ENCODE results near the gene GRM5.
"Not testable (repeated sequence)": the region's sequence is repeated elsewhere in the genome, so short reads cannot be mapped to it uniquely, and the experiment has no call there.

GRM5 gene

DNA sequence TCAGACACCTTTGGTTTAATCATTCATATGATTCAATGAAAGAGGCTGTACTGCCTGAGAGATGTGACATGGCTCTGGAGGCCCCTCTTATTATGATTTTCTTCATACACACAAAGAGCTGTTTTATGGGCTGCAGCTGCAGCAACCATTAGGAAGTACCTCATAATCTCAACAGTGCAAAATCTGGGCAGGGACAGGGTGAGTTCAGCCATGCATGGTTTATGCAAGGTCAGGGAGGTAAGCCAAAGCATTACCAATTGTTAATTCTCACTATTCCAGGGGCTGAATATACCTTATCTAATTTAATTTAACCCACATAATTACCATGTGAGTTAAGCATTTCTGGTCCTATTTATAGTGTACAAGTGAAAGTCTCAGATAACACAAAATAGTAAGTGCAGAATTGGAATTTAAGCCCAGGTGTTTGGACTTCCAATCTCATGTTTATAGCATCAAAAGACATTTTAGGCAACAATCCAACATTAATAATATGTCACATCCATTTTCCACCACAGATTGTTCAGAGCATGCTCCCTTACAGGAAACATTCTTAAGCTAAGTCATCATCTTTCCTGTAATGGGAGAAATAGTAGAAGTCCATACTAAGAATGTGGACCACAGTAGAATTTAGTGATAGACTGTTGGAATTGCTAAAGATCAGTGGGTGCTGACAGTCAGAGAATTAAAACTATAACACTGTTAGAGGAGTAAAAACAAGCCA, 45.8 kb downstream of the GRM5 start:
- not testable (repeated sequence) for ATAC-seq, H3K4me3 Mint-ChIP-seq, H3K36me3 Mint-ChIP-seq, H3K9me3 Mint-ChIP-seq, H3K4me1 Mint-ChIP-seq, H3K27ac Mint-ChIP-seq, H3K27me3 Mint-ChIP-seq

DNA sequence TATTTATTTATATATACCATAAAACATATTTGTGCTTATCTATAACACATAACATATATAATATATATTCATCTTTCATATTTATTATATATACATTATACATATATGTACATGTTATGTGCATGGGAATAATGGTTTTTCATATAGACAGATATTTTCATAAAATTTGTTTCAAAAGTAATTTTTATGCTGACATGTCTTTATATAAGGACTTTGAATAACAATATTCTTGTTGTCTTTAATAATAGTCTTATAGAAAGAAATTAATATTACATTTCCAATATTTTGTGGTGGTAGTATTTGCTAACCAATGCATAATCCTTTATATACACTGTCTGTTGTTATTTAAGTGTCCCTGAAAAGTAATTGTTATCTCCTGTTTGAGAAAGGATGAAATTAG, 49.6 kb downstream of the GRM5 start:
- ATAC-seq: no peak
- H3K4me1 Mint-ChIP-seq: no peaks in the 10 kb centered on the region
- H3K27ac Mint-ChIP-seq: no peak overlapping the region
- no peaks in the 10 kb centered on the region for H3K27me3 Mint-ChIP-seq
- peaks cover 6% of the 10 kb centered on the region for H3K9me3 Mint-ChIP-seq
- no peaks in the 10 kb centered on the region for H3K36me3 Mint-ChIP-seq
- no peak overlapping the region for H3K4me3 Mint-ChIP-seq

DNA sequence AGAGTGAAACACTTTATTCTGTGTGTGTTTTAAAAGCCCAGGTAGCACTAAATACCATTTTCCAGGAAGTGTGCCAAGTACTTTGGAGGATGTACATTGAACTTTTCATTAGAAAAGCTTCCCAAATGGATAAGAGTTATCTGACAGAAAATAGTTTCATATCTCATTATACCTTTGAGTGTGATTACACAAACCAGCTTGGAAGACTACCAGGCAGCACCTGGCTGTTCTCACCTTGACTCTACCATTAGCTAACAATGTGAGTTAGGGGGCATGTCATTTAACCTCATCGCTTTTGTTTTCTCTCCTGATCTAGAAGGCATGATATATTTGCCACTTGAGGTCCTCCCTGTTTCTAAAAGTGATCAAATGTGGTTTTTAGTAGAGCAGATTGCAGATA, 50.2 kb downstream of the GRM5 start:
- H3K27me3 Mint-ChIP-seq: no peaks in the 10 kb centered on the region
- no peak overlapping the region for H3K4me3 Mint-ChIP-seq
- H3K36me3 Mint-ChIP-seq: no peaks in the 10 kb centered on the region
- H3K27ac Mint-ChIP-seq: no peak overlapping the region
- ATAC-seq: no peak
- H3K9me3 Mint-ChIP-seq: peaks cover 6% of the 10 kb centered on the region
- no peaks in the 10 kb centered on the region for H3K4me1 Mint-ChIP-seq

DNA sequence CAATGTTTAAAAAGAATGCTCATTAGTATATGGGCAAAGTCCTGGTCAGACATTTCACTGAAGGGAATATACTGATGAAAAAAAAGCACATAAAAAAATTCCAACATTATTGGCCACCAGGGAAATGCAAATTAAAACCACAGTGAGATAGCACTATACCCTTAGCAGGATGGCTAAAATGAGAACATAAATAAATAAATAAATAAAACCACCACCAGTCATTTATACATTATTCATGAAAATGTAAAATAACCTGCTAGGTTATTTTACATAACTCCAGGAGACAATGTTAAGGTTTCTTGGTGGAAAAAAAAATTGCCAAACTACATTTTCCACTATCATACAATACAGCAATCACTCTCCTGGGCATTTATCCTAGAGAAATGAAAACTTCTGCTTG, 64.9 kb downstream of the GRM5 start:
- not testable (repeated sequence) for H3K36me3 Mint-ChIP-seq, H3K27ac Mint-ChIP-seq, H3K27me3 Mint-ChIP-seq, H3K4me1 Mint-ChIP-seq, ATAC-seq, H3K9me3 Mint-ChIP-seq, H3K4me3 Mint-ChIP-seq

DNA sequence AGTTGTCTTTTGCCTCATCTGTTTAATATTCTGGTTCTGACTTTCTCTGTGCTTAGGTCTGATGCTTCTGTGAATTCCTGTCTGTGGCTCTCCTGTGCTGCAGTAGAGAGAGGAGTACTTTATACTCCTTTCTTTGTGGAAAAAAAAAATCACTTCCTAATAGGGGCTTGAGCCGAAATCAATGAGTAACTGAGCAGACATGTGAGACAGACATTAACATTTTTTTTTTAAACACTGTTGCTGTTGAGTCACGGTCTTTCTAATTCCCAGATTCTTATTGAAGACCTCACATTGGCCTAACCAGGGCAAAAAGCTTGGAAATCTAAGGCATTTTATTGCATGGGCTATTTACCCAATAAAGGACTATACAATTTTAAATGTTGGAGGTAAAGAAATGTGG, 86.1 kb downstream of the GRM5 start:
- H3K9me3 Mint-ChIP-seq: no peaks in the 10 kb centered on the region
- H3K27ac Mint-ChIP-seq: no peak overlapping the region
- no peak for ATAC-seq
- no peaks in the 10 kb centered on the region for H3K36me3 Mint-ChIP-seq
- H3K4me1 Mint-ChIP-seq: no peaks in the 10 kb centered on the region
- no peak overlapping the region for H3K4me3 Mint-ChIP-seq
- no peaks in the 10 kb centered on the region for H3K27me3 Mint-ChIP-seq

DNA sequence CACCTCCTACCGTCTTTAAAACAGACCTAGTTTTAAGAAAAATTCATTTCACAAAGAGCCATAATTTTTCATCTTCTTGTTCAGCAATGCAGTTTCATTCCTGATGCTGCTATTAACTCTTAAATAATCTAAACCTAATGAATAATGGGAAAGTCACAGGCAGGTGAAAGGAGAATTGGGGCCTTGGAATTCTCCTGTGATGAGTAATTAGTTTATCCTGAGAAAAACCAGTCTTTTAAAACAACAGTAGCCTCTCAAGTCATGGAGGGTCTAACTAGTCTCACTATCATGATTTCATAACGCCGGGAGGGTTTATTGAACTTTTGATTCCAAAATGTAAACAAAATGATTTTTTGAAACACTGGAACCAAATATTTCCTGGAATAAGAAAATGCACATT, 86.8 kb downstream of the GRM5 start:
- H3K27me3 Mint-ChIP-seq, H3K27ac Mint-ChIP-seq, H3K9me3 Mint-ChIP-seq, H3K4me3 Mint-ChIP-seq, ATAC-seq, H3K4me1 Mint-ChIP-seq, H3K36me3 Mint-ChIP-seq: not testable (repeated sequence)

DNA sequence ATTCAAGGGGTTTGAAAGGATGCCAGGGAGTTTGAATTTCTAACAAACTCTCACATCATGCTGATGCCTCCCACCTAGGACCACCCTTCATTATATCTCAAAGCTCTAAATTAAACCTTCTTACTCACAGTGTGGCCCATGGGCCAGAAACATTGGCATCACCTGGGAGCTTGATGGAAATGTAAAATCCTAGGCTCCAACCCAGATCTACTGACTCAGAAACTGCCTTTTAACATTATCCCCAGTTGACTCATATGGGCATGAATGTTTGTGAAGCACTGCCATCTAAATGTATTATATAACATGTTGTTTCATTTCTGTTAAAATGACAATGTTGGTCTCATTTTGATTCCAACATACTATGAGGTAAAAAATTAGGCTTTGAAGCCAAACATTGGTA, 90.3 kb downstream of the GRM5 start:
- H3K27me3 Mint-ChIP-seq: not testable (repeated sequence)

DNA sequence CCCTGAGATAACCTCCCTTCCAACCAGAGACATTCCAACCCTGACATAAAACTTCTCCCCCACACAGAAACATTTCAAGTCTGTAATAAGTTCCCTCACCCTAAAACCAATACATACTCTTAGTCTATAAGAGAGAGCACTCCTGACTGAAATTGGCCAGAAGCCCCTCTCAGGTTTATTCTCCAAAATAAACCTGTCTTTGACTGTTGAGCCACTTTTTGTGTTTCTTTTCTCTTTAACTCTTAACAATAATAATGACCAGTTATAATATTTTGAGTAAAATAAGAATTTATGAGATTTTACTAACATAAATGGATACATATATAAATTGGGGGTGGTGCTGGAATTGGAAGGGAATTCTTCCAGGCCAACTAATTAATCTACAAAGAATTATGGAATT, 93.6 kb downstream of the GRM5 start:
- ATAC-seq: no peak

More for the DNA sequence above, 90.3 kb downstream of the GRM5 start:
- H3K9me3 Mint-ChIP-seq, H3K36me3 Mint-ChIP-seq, ATAC-seq, H3K4me1 Mint-ChIP-seq, H3K4me3 Mint-ChIP-seq, H3K27ac Mint-ChIP-seq: not testable (repeated sequence)

DNA sequence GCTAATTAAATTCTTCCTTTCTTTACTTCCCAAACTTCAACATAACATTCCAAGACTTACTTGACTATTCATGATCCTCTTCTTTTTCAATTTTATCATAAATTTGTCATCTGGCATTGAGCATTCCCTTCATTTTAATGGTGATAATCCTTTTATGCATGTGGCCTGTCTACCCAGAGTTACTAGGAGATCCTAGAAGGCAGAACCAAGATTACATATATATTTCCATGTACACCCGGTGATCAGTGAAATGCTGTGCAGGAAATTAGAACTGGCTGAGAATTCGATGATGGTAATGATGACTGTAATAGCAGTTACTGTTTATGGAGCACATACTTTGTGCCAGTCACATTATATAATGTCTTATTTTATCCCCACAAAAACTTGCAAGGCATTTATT, 104.2 kb downstream of the GRM5 start:
- H3K9me3 Mint-ChIP-seq, H3K27ac Mint-ChIP-seq, H3K36me3 Mint-ChIP-seq, ATAC-seq, H3K4me3 Mint-ChIP-seq, H3K27me3 Mint-ChIP-seq, H3K4me1 Mint-ChIP-seq: not testable (repeated sequence)

More for the DNA sequence above, 93.6 kb downstream of the GRM5 start:
- Mint-ChIP-seq H3K9me3 (peaks cover 3% of the 10 kb centered on the region), H3K4me3 (no peak overlapping the region), H3K36me3 (no peaks in the 10 kb centered on the region), H3K27ac (no peak overlapping the region), H3K27me3 (no peaks in the 10 kb centered on the region), H3K4me1 (no peaks in the 10 kb centered on the region)

DNA sequence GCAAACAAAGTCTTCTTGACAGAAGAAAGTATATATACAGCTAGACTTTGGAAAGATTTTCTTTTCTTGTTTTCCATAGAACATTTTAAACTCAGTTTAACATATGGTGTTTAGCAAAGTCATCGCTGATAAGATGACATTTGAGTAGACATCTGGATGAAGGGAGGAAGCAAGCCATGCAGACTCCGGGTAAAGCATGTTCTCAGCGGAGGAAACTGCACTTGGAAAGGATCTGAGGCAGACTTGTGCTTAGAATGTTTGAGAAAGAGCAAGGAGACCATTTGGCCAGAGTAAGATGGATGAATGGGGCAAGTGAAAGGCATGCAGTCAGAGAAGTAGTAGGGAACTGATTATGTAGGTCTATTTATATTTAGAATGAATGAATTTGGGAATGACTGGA, 105.9 kb downstream of the GRM5 start:
- not testable (repeated sequence) for H3K36me3 Mint-ChIP-seq, H3K4me1 Mint-ChIP-seq

DNA sequence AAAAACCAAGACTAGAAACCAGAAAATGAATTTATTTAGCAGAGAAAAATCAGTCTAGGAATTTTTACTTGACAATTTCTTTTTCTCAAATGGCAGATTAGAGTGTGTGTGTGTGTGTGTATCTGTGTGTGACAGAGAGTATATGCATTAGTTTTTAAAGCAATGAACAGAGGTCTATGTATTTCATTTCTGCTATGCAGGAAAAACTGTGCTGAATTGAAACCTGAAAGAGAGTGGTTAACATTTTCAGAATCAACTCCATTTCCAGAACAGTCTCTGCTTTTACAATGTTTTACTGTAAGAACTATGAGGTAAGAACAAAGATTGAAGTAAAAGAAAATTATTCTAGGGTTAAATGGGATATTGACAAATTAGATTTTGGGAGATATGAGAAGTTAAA, 114.8 kb downstream of the GRM5 start:
- H3K4me3 Mint-ChIP-seq: no peak overlapping the region
- no peaks in the 10 kb centered on the region for H3K36me3 Mint-ChIP-seq
- H3K4me1 Mint-ChIP-seq: no peaks in the 10 kb centered on the region
- H3K27me3 Mint-ChIP-seq: no peaks in the 10 kb centered on the region
- no peak for ATAC-seq
- peaks cover 5% of the 10 kb centered on the region for H3K9me3 Mint-ChIP-seq
- H3K27ac Mint-ChIP-seq: no peak overlapping the region

More for the DNA sequence above, 105.9 kb downstream of the GRM5 start:
- not testable (repeated sequence) for H3K27me3 Mint-ChIP-seq, H3K9me3 Mint-ChIP-seq, ATAC-seq, H3K27ac Mint-ChIP-seq, H3K4me3 Mint-ChIP-seq

DNA sequence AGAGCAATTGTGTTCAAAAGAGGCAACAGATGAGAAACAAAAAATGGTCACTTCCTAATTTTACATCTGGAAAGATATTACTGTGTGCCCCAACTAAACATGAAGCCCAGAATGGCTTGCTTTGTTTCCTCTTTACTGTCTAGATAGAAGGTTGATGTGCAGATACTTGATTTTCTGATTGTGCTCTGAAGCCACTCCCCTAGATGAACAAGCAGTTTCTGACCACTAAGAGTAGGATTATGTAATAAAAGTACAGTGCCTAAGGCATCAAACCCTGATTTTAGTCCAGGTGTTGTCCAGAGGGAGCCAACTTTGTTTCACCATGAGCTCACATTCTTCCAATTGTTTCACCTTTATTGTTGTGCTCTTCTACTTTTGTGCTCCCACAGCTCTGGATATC, 116.9 kb downstream of the GRM5 start:
- ATAC-seq: not testable (repeated sequence)

DNA sequence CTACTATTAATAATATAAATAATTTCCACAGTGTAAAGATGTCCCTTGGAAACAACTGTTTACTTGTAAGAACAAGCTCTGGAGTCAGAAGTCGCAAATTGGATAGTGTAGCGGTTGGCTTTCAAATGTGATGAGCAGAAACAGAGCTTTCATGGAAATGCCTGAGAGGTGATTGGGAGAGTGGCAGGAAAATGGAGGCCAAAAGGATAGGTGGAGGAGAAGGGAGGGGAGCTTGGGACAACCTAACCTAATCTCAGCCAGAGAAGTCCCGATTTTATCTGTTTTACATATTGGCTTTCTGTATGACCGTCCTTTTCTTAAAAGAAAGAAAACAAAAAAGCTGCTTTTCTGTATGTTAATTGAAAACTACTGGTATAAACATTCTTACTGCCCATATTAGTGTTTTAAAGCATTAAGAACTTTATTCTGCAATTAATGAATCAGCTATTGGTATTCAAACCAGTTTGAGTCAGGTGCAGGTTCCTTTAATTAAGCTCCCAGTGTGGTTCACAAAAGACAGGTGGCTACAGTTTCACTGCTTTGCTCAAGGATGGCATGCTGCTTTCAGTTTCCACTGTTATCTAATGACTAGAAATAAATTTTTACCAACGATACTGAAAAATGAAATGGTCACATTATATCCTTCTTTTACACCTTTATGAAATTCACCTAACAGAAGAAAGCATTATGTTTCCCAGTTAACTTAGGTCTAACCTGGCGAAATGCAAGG, 117.8 kb downstream of the GRM5 start:
- H3K9me3 Mint-ChIP-seq: peaks cover 11% of the 10 kb centered on the region
- H3K27me3 Mint-ChIP-seq, H3K36me3 Mint-ChIP-seq, H3K4me1 Mint-ChIP-seq, ATAC-seq, H3K4me3 Mint-ChIP-seq, H3K27ac Mint-ChIP-seq: not testable (repeated sequence)

More for the DNA sequence above, 116.9 kb downstream of the GRM5 start:
- H3K4me3 Mint-ChIP-seq, H3K27me3 Mint-ChIP-seq, H3K36me3 Mint-ChIP-seq, H3K27ac Mint-ChIP-seq, H3K4me1 Mint-ChIP-seq, H3K9me3 Mint-ChIP-seq: not testable (repeated sequence)

DNA sequence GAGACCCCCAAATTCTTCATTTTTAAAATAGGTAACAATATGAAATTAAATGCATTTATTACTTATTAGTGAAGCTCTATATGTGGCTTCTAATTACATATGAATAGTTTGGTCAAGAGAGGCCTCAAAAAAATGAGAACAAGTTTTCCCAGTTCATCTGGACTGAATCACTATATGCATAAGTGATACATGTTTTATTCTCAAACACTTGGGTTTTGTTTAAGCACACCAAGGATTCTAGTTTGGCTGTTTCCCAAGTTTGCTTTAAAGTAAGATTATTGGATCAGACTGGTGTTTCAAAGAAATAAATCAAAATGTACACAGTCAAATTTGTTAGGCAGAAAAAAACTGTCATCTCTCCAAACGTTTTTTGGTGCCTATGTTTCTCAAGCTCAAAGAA, 136.1 kb downstream of the GRM5 start:
- not testable (repeated sequence) for H3K27ac Mint-ChIP-seq, H3K36me3 Mint-ChIP-seq, H3K4me1 Mint-ChIP-seq, H3K9me3 Mint-ChIP-seq, H3K4me3 Mint-ChIP-seq, ATAC-seq, H3K27me3 Mint-ChIP-seq

DNA sequence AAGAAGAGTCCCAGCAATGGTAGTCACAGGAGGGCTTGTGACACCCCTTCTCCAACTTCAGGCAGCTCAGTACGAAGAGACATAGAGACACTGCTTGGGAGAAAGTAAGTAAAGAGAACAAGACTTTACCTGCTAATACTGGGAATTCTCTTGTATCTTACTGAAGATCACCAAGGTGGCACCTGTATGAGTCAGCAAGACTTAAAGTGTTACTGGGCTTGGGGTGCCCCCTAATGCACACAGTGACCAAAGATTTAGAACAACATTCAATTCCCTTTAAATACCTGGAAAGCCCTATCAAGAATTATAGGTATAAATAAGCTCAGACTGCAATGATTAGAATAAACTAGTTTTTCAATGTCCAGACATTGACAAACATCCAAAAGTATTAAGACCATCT, 148.7 kb downstream of the GRM5 start:
- H3K27me3 Mint-ChIP-seq, ATAC-seq: not testable (repeated sequence)

DNA sequence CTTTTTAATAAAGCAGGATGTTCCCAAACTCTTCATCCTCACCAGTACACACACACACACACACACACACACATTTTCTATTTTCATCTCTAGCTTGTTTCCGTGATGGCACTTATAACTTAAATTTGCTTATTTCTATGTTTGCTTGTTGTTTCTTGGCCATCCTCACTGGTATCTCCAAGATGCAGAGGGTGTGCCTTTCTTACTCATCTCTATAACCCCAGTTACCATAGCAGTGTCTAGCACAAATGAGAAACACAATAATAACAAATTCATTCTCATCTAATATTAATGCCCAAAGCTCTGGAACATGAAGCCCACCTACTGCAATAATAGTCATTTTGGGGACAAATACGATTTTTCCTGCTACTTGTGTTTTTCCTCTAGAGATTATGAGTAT, 156.3 kb downstream of the GRM5 start:
- Mint-ChIP-seq H3K4me1 (no peaks in the 10 kb centered on the region), H3K9me3 (peaks cover 4% of the 10 kb centered on the region), H3K27me3 (no peaks in the 10 kb centered on the region), H3K27ac (no peak overlapping the region), H3K36me3 (no peaks in the 10 kb centered on the region), H3K4me3 (no peak overlapping the region)
- ATAC-seq: no peak

More for the DNA sequence above, 148.7 kb downstream of the GRM5 start:
- not testable (repeated sequence) for H3K36me3 Mint-ChIP-seq, H3K4me1 Mint-ChIP-seq, H3K9me3 Mint-ChIP-seq, H3K27ac Mint-ChIP-seq, H3K4me3 Mint-ChIP-seq
